GM19395 (cell line): Measurements from ENCODE around the gene STX8.

Source experiments
- ATAC-seq: cut with Tn5 transposase; IDR thresholded peaks from one replicate; pipeline ENCODE4 v1.9.1; 2021; ENCODE audit warnings: mild to moderate bottlenecking, moderate library complexity; ENCODE audit not compliant: unreplicated experiment

Gene STX8

GRCh38 chr17:9231449-9232154, 344.0 kb downstream of the STX8 start:
- no peak for ATAC-seq

- no peak for ATAC-seq
These were observed 344.8 kb downstream of the STX8 start for GRCh38 chr17:9230861-9231260.

DNA sequence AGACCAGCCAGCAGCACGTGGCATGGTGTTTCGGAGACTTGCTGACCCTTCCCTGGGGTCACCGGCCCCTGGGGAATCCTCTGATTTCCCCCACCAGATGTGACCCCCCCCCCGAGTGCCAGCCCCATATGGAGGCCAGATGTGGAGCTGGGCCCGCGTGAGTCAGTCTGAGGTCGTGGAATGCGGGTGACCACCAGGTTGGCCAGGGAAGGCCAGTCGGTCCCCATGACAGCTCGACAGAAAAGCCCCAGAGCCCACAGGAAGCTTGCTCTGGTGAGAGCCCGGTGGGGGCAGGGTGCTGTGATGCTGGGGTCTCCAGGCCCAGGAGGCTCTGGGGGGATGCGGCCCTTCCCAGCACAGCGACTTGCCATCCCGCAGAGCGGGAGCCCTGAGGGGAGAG, 345.3 kb downstream of the STX8 start:
- no peak for ATAC-seq

GRCh38 chr17:9229826-9230201, 345.8 kb downstream of the STX8 start:
- ATAC-seq: no peak

GRCh38 chr17:9229160-9229825, 346.3 kb downstream of the STX8 start:
- ATAC-seq: no peak

DNA sequence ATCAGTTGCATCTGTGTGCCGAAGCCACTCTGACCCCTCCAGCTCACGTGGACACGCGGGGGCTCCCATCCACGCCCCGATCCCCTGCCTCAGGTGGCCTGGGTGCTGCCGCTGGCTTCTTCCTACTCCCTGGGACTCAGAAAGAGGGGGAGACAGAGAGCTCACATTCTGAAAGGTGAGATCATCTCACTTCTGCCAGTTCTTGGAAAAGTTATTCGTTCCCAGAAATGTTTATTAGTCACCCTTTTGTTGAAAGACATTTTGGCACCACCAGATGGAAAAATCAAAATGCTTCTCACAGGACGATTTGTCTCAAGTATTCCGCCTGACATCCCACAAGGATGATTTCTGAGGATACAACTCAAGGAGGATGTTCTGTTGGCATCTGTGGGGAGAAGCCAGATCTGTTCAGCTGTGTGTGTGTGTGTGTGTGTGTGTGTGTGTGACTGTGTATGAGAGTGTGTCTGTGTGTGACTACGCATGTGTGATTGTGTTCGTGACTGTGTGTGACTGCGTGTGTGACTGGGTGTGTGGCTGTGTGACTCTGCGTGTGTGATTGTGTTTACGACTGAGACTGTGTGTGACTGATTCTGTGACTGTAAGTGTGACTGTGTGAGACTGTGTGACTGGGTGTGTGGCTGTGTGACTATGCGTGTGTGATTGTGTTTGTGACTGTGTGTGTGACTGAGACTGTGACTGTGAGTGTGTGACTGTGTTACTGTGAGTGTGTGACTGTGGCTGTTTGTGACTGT, 347.0 kb downstream of the STX8 start:
- ATAC-seq: no peak

DNA sequence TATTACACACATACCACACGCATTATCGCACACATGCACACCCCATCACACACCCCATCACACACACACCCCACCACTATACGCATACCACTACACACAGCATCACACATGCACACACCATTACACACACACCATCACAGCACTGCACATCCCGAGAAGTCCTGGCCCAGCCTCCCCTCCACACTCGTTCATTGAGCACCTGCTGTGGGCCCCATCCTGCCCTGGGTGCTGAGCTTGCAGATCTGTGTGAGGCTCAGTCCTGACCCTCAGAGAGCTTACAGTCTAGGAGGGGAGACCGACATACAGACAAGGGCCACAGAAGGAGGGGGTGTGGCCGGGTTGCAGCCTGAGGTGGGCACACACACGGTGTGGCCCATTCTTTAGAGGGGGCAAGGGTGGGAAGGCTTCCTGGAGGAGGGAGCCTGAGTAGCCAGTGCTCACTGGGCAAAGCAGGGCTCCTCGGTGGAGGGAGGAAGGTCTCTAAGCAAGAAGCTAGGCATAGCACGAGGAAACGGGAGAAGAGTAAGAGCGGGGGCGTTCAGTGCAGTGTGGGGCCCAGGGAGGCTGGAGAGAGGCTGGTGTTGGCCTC, 347.7 kb downstream of the STX8 start:
- ATAC-seq: no peak

GRCh38 chr17:9226794-9227135, 348.9 kb downstream of the STX8 start:
- no peak for ATAC-seq

- ATAC-seq: no peak
These were observed 349.4 kb downstream of the STX8 start for GRCh38 chr17:9226130-9226793.

- ATAC-seq: no peak
These were observed 350.1 kb downstream of the STX8 start for GRCh38 chr17:9225305-9226101.

DNA sequence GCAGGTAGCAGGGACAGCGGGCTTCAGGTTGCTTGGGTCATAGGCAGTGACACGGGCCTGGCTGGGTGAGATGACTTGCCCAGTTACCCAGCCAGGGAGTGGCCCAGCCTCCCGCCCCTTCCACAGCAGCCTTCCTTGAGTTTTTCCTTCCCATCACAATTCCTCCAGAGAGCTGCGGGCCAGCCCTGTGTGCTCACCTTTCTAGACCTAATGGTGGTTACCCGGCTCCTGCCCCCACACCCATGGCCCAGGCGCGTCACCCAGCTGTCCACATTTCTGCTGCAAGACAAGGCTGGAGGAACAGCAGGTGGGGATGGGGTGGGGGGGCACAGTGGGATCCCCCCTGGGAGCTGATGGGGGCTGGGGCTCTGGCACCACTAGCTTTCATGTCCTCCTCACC, 351.1 kb downstream of the STX8 start:
- no peak for ATAC-seq

GRCh38 chr17:9223531-9223930, 352.1 kb downstream of the STX8 start:
- no peak for ATAC-seq

DNA sequence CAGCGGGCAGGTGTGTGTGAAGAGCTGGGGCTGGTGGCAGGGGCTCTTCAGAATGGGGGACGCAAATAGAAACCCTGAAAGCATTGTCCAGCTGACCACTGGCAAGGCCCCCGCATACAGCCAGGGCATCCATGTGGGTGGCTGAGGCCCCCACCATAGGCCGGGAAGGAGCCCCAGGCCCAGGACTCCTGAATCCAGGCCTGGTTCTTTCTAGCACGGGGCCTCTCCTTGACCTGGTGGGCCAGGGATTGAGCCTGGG, 353.8 kb downstream of the STX8 start:
- ATAC-seq: no peak

DNA sequence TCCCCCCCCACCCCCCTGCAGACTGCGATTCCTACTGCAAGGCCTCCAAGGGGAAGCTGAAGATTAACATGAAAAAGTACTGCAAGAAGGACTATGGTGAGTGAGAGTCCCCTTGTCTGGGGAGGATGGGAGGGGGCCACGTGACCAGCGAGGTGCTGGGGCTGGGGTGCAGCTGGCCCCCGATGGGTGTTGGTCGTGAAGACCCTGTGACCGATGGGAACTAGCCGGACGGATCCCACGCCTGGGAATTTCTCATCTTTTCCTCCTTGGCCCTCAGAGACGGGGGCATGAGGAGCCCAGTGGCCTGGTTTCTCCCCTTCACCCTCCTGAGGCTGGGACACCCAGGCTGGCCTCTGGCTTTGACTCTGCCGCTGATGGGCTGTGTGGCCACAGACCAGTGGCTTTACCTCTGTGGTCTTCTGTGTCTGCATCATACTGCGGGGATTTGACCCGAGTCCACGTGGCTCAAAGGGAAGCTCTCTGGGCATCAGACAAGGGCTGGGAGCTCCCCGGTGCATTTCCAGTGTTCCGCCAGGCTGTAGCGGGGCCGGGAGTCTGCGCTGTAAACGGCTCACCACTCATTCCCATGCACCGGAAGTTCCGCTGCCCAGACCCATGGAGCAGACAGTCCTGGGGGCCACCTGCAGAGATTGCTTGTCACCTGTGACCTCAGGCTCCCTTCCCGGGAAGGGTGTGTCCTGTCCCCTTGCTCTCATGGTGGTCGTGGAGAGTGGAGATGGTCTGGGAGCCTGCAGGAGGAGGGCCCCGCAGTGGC, 354.3 kb downstream of the STX8 start:
- ATAC-seq: no peak

GRCh38 chr17:9220398-9221146, 355.0 kb downstream of the STX8 start:
- ATAC-seq: no peak

- no peak for ATAC-seq
These were observed 355.8 kb downstream of the STX8 start for GRCh38 chr17:9219631-9220397.

- no peak for ATAC-seq
These were observed 356.7 kb downstream of the STX8 start for GRCh38 chr17:9218911-9219310.

DNA sequence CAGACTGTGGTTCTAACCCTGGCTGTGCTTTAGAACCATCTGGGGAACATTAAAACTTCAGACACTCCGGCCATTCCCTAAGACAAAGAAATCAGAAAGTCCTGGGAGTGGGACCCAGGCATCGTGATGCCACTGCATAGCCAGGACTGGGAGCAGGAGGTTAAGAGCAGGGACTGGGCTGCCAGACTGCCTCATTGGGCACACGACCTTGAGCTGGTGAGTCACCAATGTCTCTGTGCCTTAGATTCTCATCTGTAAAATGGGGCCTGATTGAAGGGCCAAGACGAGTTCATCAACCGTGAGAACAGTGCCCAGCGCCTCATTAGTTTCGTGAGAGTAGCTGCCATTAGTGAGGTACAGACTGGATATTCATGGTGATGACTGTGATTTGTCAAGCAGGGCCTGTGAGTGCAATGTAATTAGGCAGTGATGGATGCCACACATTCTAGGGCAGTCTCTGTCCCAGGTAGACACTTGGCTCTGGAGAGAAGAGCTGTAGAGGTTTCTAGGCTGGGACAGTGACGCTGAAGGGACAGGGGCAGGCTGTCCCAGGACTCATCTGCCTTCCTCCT, 357.5 kb downstream of the STX8 start:
- ATAC-seq: no peak
